ENCODE data around the gene MED13L. TPM values are rescaled to one million over a fixed set of nuclear protein-coding genes. Genes with fewer than 3 reads are reported as not detected.

Gene MED13L
- total and polyA plus RNA-seq, 9 donors: 31.0 to 82.7 (median 44.9) TPM

- Histone ChIP-seq H3K4me3 (ENCODE audit: low read length) (no peak overlapping the region), H3K9me3 (replicated peaks; ENCODE audit: control insufficient read depth, low read depth, low read length) (no peaks in the 10 kb centered on the region), H3K27me3 (ENCODE audit: control insufficient read depth, insufficient read depth, low read length) (no peaks in the 10 kb centered on the region), H3K4me1 (ENCODE audit: control insufficient read depth, insufficient read depth, low read length) (no peaks in the 10 kb centered on the region), H3K27ac (ENCODE audit: low read length) (no peak overlapping the region), H3K36me3 (ENCODE audit: control insufficient read depth, insufficient read depth, low read length) (no peaks in the 10 kb centered on the region)
- WGBS (ENCODE audit: insufficient coverage): no CpG with 5 or more reads among the region's 4 CpGs
- DNase-seq: no peak
Observed at GRCh38 chr12:116090516-116090915, 187.0 kb downstream of the MED13L start.

DNA sequence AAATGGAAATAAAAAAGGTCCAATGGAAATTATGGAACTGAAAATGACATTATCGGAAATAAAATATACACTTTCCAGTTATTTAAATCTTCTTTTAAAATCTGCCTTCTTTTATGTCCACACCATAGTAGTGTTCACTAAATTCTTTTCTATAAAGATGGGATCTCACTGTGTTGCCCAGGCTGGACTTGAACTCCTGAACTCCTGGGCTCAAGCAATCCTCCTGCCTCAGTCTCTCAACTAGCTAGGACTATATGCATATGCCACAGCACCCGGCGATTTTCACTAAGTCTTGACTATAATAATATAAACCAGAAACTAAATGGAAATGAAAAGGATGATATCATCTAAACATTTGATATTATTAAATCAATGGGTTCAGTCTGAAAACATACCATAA, 188.4 kb downstream of the MED13L start:
- no peaks in the 10 kb centered on the region for H3K9me3 ChIP-seq (replicated peaks; ENCODE audit: control insufficient read depth, low read depth, low read length)
- H3K36me3 ChIP-seq (ENCODE audit: control insufficient read depth, insufficient read depth, low read length): no peaks in the 10 kb centered on the region
- no peak overlapping the region for H3K4me3 ChIP-seq (ENCODE audit: low read length)
- H3K27me3 ChIP-seq (ENCODE audit: control insufficient read depth, insufficient read depth, low read length): no peaks in the 10 kb centered on the region
- H3K27ac ChIP-seq (ENCODE audit: low read length): no peak overlapping the region
- no peak for DNase-seq
- WGBS (ENCODE audit: insufficient coverage): no CpG with 5 or more reads among the region's 3 CpGs
- no peaks in the 10 kb centered on the region for H3K4me1 ChIP-seq (ENCODE audit: control insufficient read depth, insufficient read depth, low read length)

- H3K4me3 ChIP-seq (ENCODE audit: low read length): no peak overlapping the region
- no peaks in the 10 kb centered on the region for H3K4me1 ChIP-seq (ENCODE audit: control insufficient read depth, insufficient read depth, low read length)
- no peaks in the 10 kb centered on the region for H3K27me3 ChIP-seq (ENCODE audit: control insufficient read depth, insufficient read depth, low read length)
- no CpG with 5 or more reads among the region's 1 CpG for WGBS (ENCODE audit: insufficient coverage)
- no peak overlapping the region for H3K27ac ChIP-seq (ENCODE audit: low read length)
- DNase-seq: no peak
- no peaks in the 10 kb centered on the region for H3K9me3 ChIP-seq (replicated peaks; ENCODE audit: control insufficient read depth, low read depth, low read length)
- H3K36me3 ChIP-seq (ENCODE audit: control insufficient read depth, insufficient read depth, low read length): no peaks in the 10 kb centered on the region
Observed at GRCh38 chr12:116087962-116088361, 189.5 kb downstream of the MED13L start.

- DNase-seq: no peak
- no peaks in the 10 kb centered on the region for H3K27me3 ChIP-seq (ENCODE audit: control insufficient read depth, insufficient read depth, low read length)
- no peaks in the 10 kb centered on the region for H3K4me1 ChIP-seq (ENCODE audit: control insufficient read depth, insufficient read depth, low read length)
- no peak overlapping the region for H3K4me3 ChIP-seq (ENCODE audit: low read length)
- no peaks in the 10 kb centered on the region for H3K9me3 ChIP-seq (replicated peaks; ENCODE audit: control insufficient read depth, low read depth, low read length)
- H3K27ac ChIP-seq (ENCODE audit: low read length): no peak overlapping the region
- WGBS (ENCODE audit: insufficient coverage): 61% methylated on average over 3 of the region's 3 CpGs
- H3K36me3 ChIP-seq (ENCODE audit: control insufficient read depth, insufficient read depth, low read length): no peaks in the 10 kb centered on the region
Observed at GRCh38 chr12:116087399-116087798, 190.1 kb downstream of the MED13L start.

- DNase-seq: no peak
- Histone ChIP-seq H3K36me3 (ENCODE audit: control insufficient read depth, insufficient read depth, low read length) (no peaks in the 10 kb centered on the region), H3K4me1 (ENCODE audit: control insufficient read depth, insufficient read depth, low read length) (no peaks in the 10 kb centered on the region), H3K4me3 (ENCODE audit: low read length) (no peak overlapping the region), H3K9me3 (replicated peaks; ENCODE audit: control insufficient read depth, low read depth, low read length) (no peaks in the 10 kb centered on the region), H3K27ac (ENCODE audit: low read length) (no peak overlapping the region), H3K27me3 (ENCODE audit: control insufficient read depth, insufficient read depth, low read length) (no peaks in the 10 kb centered on the region)
- WGBS (ENCODE audit: insufficient coverage): no CpG with 5 or more reads among the region's 3 CpGs
Observed at GRCh38 chr12:116080415-116080814, 197.1 kb downstream of the MED13L start.

DNA sequence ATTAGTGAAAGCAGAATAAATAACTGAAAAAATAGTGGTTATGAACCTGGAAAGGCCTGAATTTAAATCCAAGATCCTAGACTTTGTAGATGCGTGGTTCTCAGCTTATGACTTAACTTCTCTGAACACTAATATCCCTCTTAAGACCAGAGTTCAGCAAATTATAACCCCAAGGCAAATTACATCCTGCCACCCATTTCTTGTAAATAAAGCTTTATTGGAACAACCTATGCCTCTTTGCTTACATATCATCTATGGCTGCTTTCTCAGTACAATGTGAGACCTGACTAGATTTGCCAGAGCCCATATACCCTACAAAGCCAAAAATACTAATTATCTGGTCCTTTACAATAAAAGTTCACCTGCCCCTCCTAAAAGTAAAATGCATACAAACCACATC, 199.1 kb downstream of the MED13L start:
- Histone ChIP-seq H3K36me3 (ENCODE audit: control insufficient read depth, insufficient read depth, low read length) (no peaks in the 10 kb centered on the region), H3K4me3 (ENCODE audit: low read length) (no peak overlapping the region), H3K27me3 (ENCODE audit: control insufficient read depth, insufficient read depth, low read length) (no peaks in the 10 kb centered on the region), H3K27ac (ENCODE audit: low read length) (no peak overlapping the region), H3K4me1 (ENCODE audit: control insufficient read depth, insufficient read depth, low read length) (no peaks in the 10 kb centered on the region), H3K9me3 (replicated peaks; ENCODE audit: control insufficient read depth, low read depth, low read length) (no peaks in the 10 kb centered on the region)
- no CpG with 5 or more reads among the region's 1 CpG for WGBS (ENCODE audit: insufficient coverage)
- DNase-seq: no peak

- no peak overlapping the region for H3K4me3 ChIP-seq (ENCODE audit: low read length)
- no peaks in the 10 kb centered on the region for H3K27me3 ChIP-seq (ENCODE audit: control insufficient read depth, insufficient read depth, low read length)
- H3K36me3 ChIP-seq (ENCODE audit: control insufficient read depth, insufficient read depth, low read length): no peaks in the 10 kb centered on the region
- no peaks in the 10 kb centered on the region for H3K9me3 ChIP-seq (replicated peaks; ENCODE audit: control insufficient read depth, low read depth, low read length)
- DNase-seq: no peak
- H3K27ac ChIP-seq (ENCODE audit: low read length): no peak overlapping the region
- H3K4me1 ChIP-seq (ENCODE audit: control insufficient read depth, insufficient read depth, low read length): no peaks in the 10 kb centered on the region
Observed at GRCh38 chr12:116077431-116077830, 200.1 kb downstream of the MED13L start.

GRCh38 chr12:116076399-116076798, 201.1 kb downstream of the MED13L start:
- Histone ChIP-seq H3K4me3 (ENCODE audit: low read length) (no peak overlapping the region), H3K4me1 (ENCODE audit: control insufficient read depth, insufficient read depth, low read length) (no peaks in the 10 kb centered on the region), H3K9me3 (replicated peaks; ENCODE audit: control insufficient read depth, low read depth, low read length) (no peaks in the 10 kb centered on the region), H3K27ac (ENCODE audit: low read length) (no peak overlapping the region), H3K36me3 (ENCODE audit: control insufficient read depth, insufficient read depth, low read length) (no peaks in the 10 kb centered on the region), H3K27me3 (ENCODE audit: control insufficient read depth, insufficient read depth, low read length) (no peaks in the 10 kb centered on the region)
- WGBS (ENCODE audit: insufficient coverage): no CpG with 5 or more reads among the region's 1 CpG
- DNase-seq: no peak

DNA sequence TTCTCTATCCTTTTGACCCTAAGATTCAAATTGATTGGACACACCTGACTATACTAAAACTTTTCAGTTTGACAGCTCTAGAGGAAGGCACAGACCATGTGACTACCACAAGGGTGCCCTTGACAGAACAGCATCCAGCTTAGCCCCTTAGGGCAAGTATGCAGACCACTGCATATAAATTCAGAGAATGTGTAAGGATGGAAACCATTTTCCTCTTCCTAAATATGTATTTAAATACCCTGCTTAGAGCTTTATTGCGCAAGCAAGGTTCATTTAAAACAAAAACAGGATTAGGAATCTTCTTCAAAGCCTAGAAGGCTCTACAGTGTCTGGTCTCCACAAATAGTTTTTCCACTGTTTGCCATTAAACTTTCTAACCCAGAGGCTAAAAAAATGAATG, 202.8 kb downstream of the MED13L start:
- no peaks in the 10 kb centered on the region for H3K36me3 ChIP-seq (ENCODE audit: control insufficient read depth, insufficient read depth, low read length)
- no peak for DNase-seq
- H3K27me3 ChIP-seq (ENCODE audit: control insufficient read depth, insufficient read depth, low read length): no peaks in the 10 kb centered on the region
- no peaks in the 10 kb centered on the region for H3K4me1 ChIP-seq (ENCODE audit: control insufficient read depth, insufficient read depth, low read length)
- H3K9me3 ChIP-seq (replicated peaks; ENCODE audit: control insufficient read depth, low read depth, low read length): no peaks in the 10 kb centered on the region
- no CpG with 5 or more reads among the region's 1 CpG for WGBS (ENCODE audit: insufficient coverage)
- H3K27ac ChIP-seq (ENCODE audit: low read length): no peak overlapping the region
- H3K4me3 ChIP-seq (ENCODE audit: low read length): no peak overlapping the region

GRCh38 chr12:116071555-116072230, 205.8 kb downstream of the MED13L start:
- Histone ChIP-seq H3K36me3 (ENCODE audit: control insufficient read depth, insufficient read depth, low read length) (no peaks in the 10 kb centered on the region), H3K27me3 (ENCODE audit: control insufficient read depth, insufficient read depth, low read length) (no peaks in the 10 kb centered on the region), H3K9me3 (replicated peaks; ENCODE audit: control insufficient read depth, low read depth, low read length) (no peaks in the 10 kb centered on the region), H3K4me3 (ENCODE audit: low read length) (no peak overlapping the region), H3K4me1 (ENCODE audit: control insufficient read depth, insufficient read depth, low read length) (no peaks in the 10 kb centered on the region), H3K27ac (ENCODE audit: low read length) (no peak overlapping the region)
- DNase-seq: no peak
- WGBS (ENCODE audit: insufficient coverage): no CpG with 5 or more reads among the region's 2 CpGs

GRCh38 chr12:116070444-116070843, 207.0 kb downstream of the MED13L start:
- peaks cover 5% of the 10 kb centered on the region for H3K4me1 ChIP-seq (ENCODE audit: control insufficient read depth, insufficient read depth, low read length)
- DNase-seq: no peak
- H3K27ac ChIP-seq (ENCODE audit: low read length): no peak overlapping the region
- H3K9me3 ChIP-seq (replicated peaks; ENCODE audit: control insufficient read depth, low read depth, low read length): no peaks in the 10 kb centered on the region
- H3K27me3 ChIP-seq (ENCODE audit: control insufficient read depth, insufficient read depth, low read length): no peaks in the 10 kb centered on the region
- no peak overlapping the region for H3K4me3 ChIP-seq (ENCODE audit: low read length)
- no peaks in the 10 kb centered on the region for H3K36me3 ChIP-seq (ENCODE audit: control insufficient read depth, insufficient read depth, low read length)
- WGBS (ENCODE audit: insufficient coverage): 100% methylated on average over 1 of the region's 3 CpGs

Data from muscle of leg (tissue), 11 donors.